MM.1S (cell line): ENCODE data around the gene ARRDC3.

Experiments
- CTCF ChIP-seq: fragments of 300-600 bp; sonication (generic); IDR thresholded peaks from 2 replicates; pipeline ENCODE4 v1.5.1; 2016; ENCODE audit warnings: antibody characterized with exemption, low read length, mixed read lengths
- EZH2 ChIP-seq: fragments of 300-600 bp; sonication (generic); optimal IDR thresholded peaks from 2 replicates; pipeline ENCODE3; 2017; ENCODE audit warnings: low read depth, mild to moderate bottlenecking, antibody characterized with exemption, low read length, mixed read lengths

GRCh38 chr5:91381774-91382359, 1.2 kb downstream of the ARRDC3 start:
- TF ChIP-seq EZH2: no peak
- no peak for TF ChIP-seq CTCF
